H1 (cell line): ENCODE results near the gene TSC1. TPM values are rescaled to one million over a fixed set of nuclear protein-coding genes. Genes with fewer than 3 reads are reported as not detected.

Experiments
- CTCF ChIA-PET: fragments of 300-600 bp; sonication (Branson Sonifier 250); formaldehyde crosslinking; loops from one replicate; lab custom pipeline; 2021; ENCODE audit not compliant: partially characterized antibody; lab: Charles Lee
- POLR2A ChIA-PET: fragments of 300-600 bp; sonication (Branson Sonifier 250); formaldehyde crosslinking; loops from one replicate; lab custom pipeline; 2021; ENCODE audit warnings: inconsistent platforms; ENCODE audit not compliant: partially characterized antibody; lab: Charles Lee
- DNase-seq, 2 experiments: peaks; one replicate each; pipeline versions ENCODE4 v3.0.0 to v3.0.0-alpha.2; 2010 to 2022; ENCODE audit warnings: low spot score in 2 of 2, low read depth in 1 of 2, mixed read lengths in 1 of 2
- FAIRE-seq: peaks from 2 replicates; lab custom pipeline; 2011; peaks lifted over from hg19 to GRCh38; lab: Jason Lieb, UNC
- H2AFZ ChIP-seq: 2 replicates; pipeline ENCODE4 v1.8.1; 2012; ENCODE audit warnings: low read length, inconsistent platforms
- H2AK5ac ChIP-seq: 2 replicates; pipeline ENCODE4 v1.6.1; 2013; ENCODE audit warnings: low read depth, low read length
- H2BK120ac ChIP-seq: replicated peaks from 2 replicates; pipeline ENCODE3; 2013; ENCODE audit warnings: low read depth, low read length, inconsistent platforms
- H2BK12ac ChIP-seq: 2 replicates; pipeline ENCODE4 v1.6.1; 2013; ENCODE audit warnings: low read depth, low read length
- H2BK15ac ChIP-seq: 2 replicates; pipeline ENCODE4 v1.6.1; 2013; ENCODE audit warnings: low read length
- H2BK20ac ChIP-seq: 2 replicates; pipeline ENCODE4 v1.6.1; 2013; ENCODE audit warnings: low read length
- H2BK5ac ChIP-seq: 2 replicates; pipeline ENCODE4 v1.6.1; 2013; ENCODE audit warnings: low read depth, low read length
- H3K14ac ChIP-seq: 2 replicates; pipeline ENCODE4 v1.6.1; 2013; ENCODE audit warnings: inconsistent platforms; ENCODE audit not compliant: insufficient read length
- H3K18ac ChIP-seq: 2 replicates; pipeline ENCODE4 v1.6.1; 2013; ENCODE audit warnings: low read length; ENCODE audit errors: extremely low read depth
- H3K23ac ChIP-seq: 2 replicates; pipeline ENCODE4 v1.6.1; 2013; ENCODE audit warnings: inconsistent platforms; ENCODE audit not compliant: insufficient read length
- H3K23me2 ChIP-seq: 2 replicates; pipeline ENCODE4 v1.6.1; 2013; ENCODE audit warnings: low read depth, low read length
- H3K27ac ChIP-seq: 2 replicates; pipeline ENCODE4 v1.6.1; 2011; ENCODE audit warnings: low read depth, low read length, inconsistent platforms
- H3K27me3 ChIP-seq, 4 experiments: replicated peaks in 1 of 4; 1 replicate in 1 of 4; 2 replicates in 3 of 4; pipeline versions ENCODE4 v1.6.1 to v1.8.1; 2011 to 2013; ENCODE audit warnings: low read length in 3 of 4, mild to moderate bottlenecking in 3 of 4, inconsistent platforms in 2 of 4, mixed read lengths in 2 of 4, moderate library complexity in 1 of 4; ENCODE audit not compliant: control insufficient read depth in 3 of 4, insufficient read depth in 3 of 4; ENCODE audit errors: extremely low read depth in 1 of 4
- H3K36me3 ChIP-seq, 4 experiments: 2 replicates each; pipeline versions ENCODE4 v1.6.1 to v1.8.1; 2011 to 2013; ENCODE audit warnings: mild to moderate bottlenecking in 4 of 4, low read length in 3 of 4, moderate library complexity in 2 of 4, control low read depth in 1 of 4, inconsistent platforms in 1 of 4; ENCODE audit not compliant: insufficient read depth in 4 of 4, control insufficient read depth in 2 of 4
- H3K4ac ChIP-seq: replicated peaks from 2 replicates; pipeline ENCODE3; 2013; ENCODE audit warnings: low read length, low read depth, mixed read lengths, inconsistent platforms; ENCODE audit not compliant: insufficient read length
- H3K4me1 ChIP-seq, 4 experiments: replicated peaks in 1 of 4; 1 replicate in 1 of 4; 2 replicates in 3 of 4; pipeline versions ENCODE4 v1.6.1 to v1.8.1; 2011 to 2013; ENCODE audit warnings: low read length in 3 of 4, inconsistent platforms in 2 of 4, mixed read lengths in 1 of 4; ENCODE audit not compliant: insufficient read depth in 4 of 4, control insufficient read depth in 3 of 4
- H3K4me2 ChIP-seq, 2 experiments: 2 replicates each; pipeline versions ENCODE4 v1.6.1 to v1.8.1; 2011 to 2013; ENCODE audit warnings: low read depth in 2 of 2, low read length in 2 of 2, control low read depth in 1 of 2, inconsistent platforms in 1 of 2, mild to moderate bottlenecking in 1 of 2; ENCODE audit not compliant: insufficient read depth in 1 of 2
- H3K4me3 ChIP-seq, 4 experiments: fragments of 200-600, 300-600 bp in 1 of 4; sonication (generic), shearing (Covaris generic), sonication (Bioruptor Twin) in 1 of 4; 2 replicates each; pipeline versions ENCODE4 v1.5.1 to v1.8.1; 2011 to 2016; ENCODE audit warnings: low read length in 4 of 4, low read depth in 3 of 4, control low read depth in 2 of 4, inconsistent platforms in 2 of 4, mild to moderate bottlenecking in 2 of 4, mixed read lengths in 1 of 4, moderate library complexity in 1 of 4; ENCODE audit not compliant: insufficient read depth in 2 of 4; ENCODE audit errors: extremely low read depth in 1 of 4
- H3K56ac ChIP-seq: replicated peaks from 2 replicates; pipeline ENCODE3; 2013; ENCODE audit warnings: low read depth, mild to moderate bottlenecking, mixed read lengths, low read length, inconsistent platforms; ENCODE audit not compliant: insufficient read length
- H3K79me1 ChIP-seq: 2 replicates; pipeline ENCODE4 v1.6.1; 2013; ENCODE audit warnings: low read depth, low read length, control low read depth
- H3K79me2 ChIP-seq, 2 experiments: 2 replicates each; pipeline versions ENCODE4 v1.6.1 to v1.8.1; 2012 to 2013; ENCODE audit warnings: low read length in 2 of 2, mild to moderate bottlenecking in 2 of 2, inconsistent platforms in 1 of 2; ENCODE audit not compliant: insufficient read depth in 2 of 2, control insufficient read depth in 1 of 2
- H3K9ac ChIP-seq, 4 experiments: replicated peaks in 1 of 4; 1 replicate in 1 of 4; 2 replicates in 3 of 4; pipeline versions ENCODE4 v1.6.1 to v1.8.1; 2011 to 2013; ENCODE audit warnings: low read depth in 3 of 4, low read length in 3 of 4, control low read depth in 2 of 4, mild to moderate bottlenecking in 2 of 4, moderate library complexity in 2 of 4, inconsistent platforms in 1 of 4; ENCODE audit errors: extremely low read depth in 1 of 4
- H3K9me3 ChIP-seq, 2 experiments: 2 replicates each; pipeline versions ENCODE4 v1.6.1 to v1.8.1; 2012 to 2013; ENCODE audit warnings: mild to moderate bottlenecking in 2 of 2, moderate library complexity in 2 of 2, control low read depth in 1 of 2, inconsistent platforms in 1 of 2, low read depth in 1 of 2, low read length in 1 of 2, mixed read lengths in 1 of 2; ENCODE audit not compliant: insufficient read depth in 2 of 2
- H4K20me1 ChIP-seq, 2 experiments: replicated peaks in 1 of 2; 2 replicates each; pipeline versions ENCODE3 to v1.8.1; 2011 to 2013; ENCODE audit warnings: inconsistent platforms in 2 of 2, low read length in 2 of 2, mild to moderate bottlenecking in 1 of 2; ENCODE audit not compliant: insufficient read depth in 2 of 2, control insufficient read depth in 1 of 2
- H4K5ac ChIP-seq: 2 replicates; pipeline ENCODE4 v1.6.1; 2013; ENCODE audit warnings: low read length, low read depth, mixed read lengths, inconsistent platforms; ENCODE audit not compliant: insufficient read length
- H4K8ac ChIP-seq: 2 replicates; pipeline ENCODE4 v1.8.0; 2013; ENCODE audit warnings: mild to moderate bottlenecking, moderate library complexity, low read length, inconsistent platforms; ENCODE audit not compliant: insufficient read depth; ENCODE audit errors: extremely low read depth
- H4K91ac ChIP-seq: replicated peaks from 2 replicates; pipeline ENCODE3; 2013; ENCODE audit warnings: low read length, mixed read lengths, inconsistent platforms; ENCODE audit not compliant: insufficient read length
- BCL11A ChIP-seq, 2 experiments: IDR thresholded peaks; one replicate each; pipeline ENCODE4 v1.6.1; 2011; ENCODE audit warnings: low read depth in 2 of 2, low read length in 2 of 2, mild to moderate bottlenecking in 2 of 2
- CBX5 ChIP-seq: fragments of 300-800, 300-1000 bp; sonication (generic); IDR thresholded peaks from 2 replicates; pipeline ENCODE4 v1.7.1; 2016; ENCODE audit warnings: antibody characterized with exemption, low read length, low read depth
- CHD1 ChIP-seq: IDR thresholded peaks from 2 replicates; pipeline ENCODE4 v1.6.1; 2012; ENCODE audit warnings: low read depth, low read length, improper control_type of control experiment
- CTBP2 ChIP-seq: IDR thresholded peaks from 2 replicates; pipeline ENCODE4 v1.7.0; 2011; ENCODE audit warnings: borderline replicate concordance, mild to moderate bottlenecking, moderate library complexity, mixed read lengths, low read length; ENCODE audit not compliant: insufficient read depth, insufficient read length
- EP300 ChIP-seq, 2 experiments: IDR thresholded peaks; 1 replicate in 1 of 2; 2 replicates in 1 of 2; pipeline ENCODE4 v1.6.1; 2011 to 2012; ENCODE audit warnings: low read depth in 2 of 2, low read length in 2 of 2, mild to moderate bottlenecking in 2 of 2, borderline replicate concordance in 1 of 2, inconsistent platforms in 1 of 2, moderate library complexity in 1 of 2
- EZH2 ChIP-seq: fragments of 200-600 bp; sonication (generic); IDR thresholded peaks from 2 replicates; pipeline ENCODE4 v1.7.1; 2012; ENCODE audit warnings: low read depth, mild to moderate bottlenecking, moderate library complexity, low read length, inconsistent platforms; ENCODE audit not compliant: severe bottlenecking
- FOSL1 ChIP-seq: IDR thresholded peaks from 2 replicates; pipeline ENCODE4 v1.6.1; 2011; ENCODE audit warnings: mild to moderate bottlenecking, low read depth, low read length, moderate library complexity; ENCODE audit not compliant: insufficient read depth
- PHF8 ChIP-seq: fragments of 200-600 bp; sonication (generic); conservative IDR thresholded peaks from 2 replicates; pipeline ENCODE4 v1.7.1; 2012; ENCODE audit warnings: low read depth, mild to moderate bottlenecking, inconsistent platforms, low read length, moderate library complexity
- RBBP5 ChIP-seq: IDR thresholded peaks from 2 replicates; pipeline ENCODE4 v1.7.1; 2012; ENCODE audit warnings: low read depth, mild to moderate bottlenecking, inconsistent platforms, low read length, moderate library complexity, borderline replicate concordance
- RXRA ChIP-seq: IDR thresholded peaks from 2 replicates; pipeline ENCODE4 v1.6.1; 2011; ENCODE audit warnings: low read depth, mild to moderate bottlenecking, low read length, moderate library complexity; ENCODE audit not compliant: insufficient read depth
- SP1 ChIP-seq: IDR thresholded peaks from 2 replicates; pipeline ENCODE4 v1.6.1; 2011; ENCODE audit warnings: low read depth, low read length
- TAF1 ChIP-seq: IDR thresholded peaks from 2 replicates; pipeline ENCODE4 v1.6.1; 2011; ENCODE audit warnings: mild to moderate bottlenecking, low read depth, low read length
- TCF12 ChIP-seq: IDR thresholded peaks from 2 replicates; pipeline ENCODE4 v1.6.1; 2011; ENCODE audit warnings: low read depth, mild to moderate bottlenecking, low read length
- ZNF274 ChIP-seq: IDR thresholded peaks from 2 replicates; pipeline ENCODE4 v1.7.0; 2012; ENCODE audit warnings: low read length, borderline replicate concordance; ENCODE audit errors: extremely low read depth
- WGBS, 2 experiments: shearing (Covaris generic) in 1 of 2; methylation state at CpG; one replicate each; pipeline versions ENCODE4 v1.1.6 to v1.1.7; 2013 to 2015; ENCODE audit warnings: low lambda C conversion rate in 2 of 2, mixed read lengths in 2 of 2, inconsistent platforms in 1 of 2, low coverage in 1 of 2, missing lambda C conversion rate in 1 of 2; ENCODE audit not compliant: insufficient replicate concordance in 2 of 2, insufficient coverage in 1 of 2, insufficient read length in 1 of 2; ENCODE audit errors: extremely low coverage in 1 of 2, missing lambda C conversion rate in 1 of 2; 5-methylcytosine and 5-hydroxymethylcytosine counted together
- polyA plus RNA-seq, 7 experiments: library from polyadenylated mRNA; depleted of rRNA in 3 of 7; stranded (reverse) in 5 of 7; unstranded in 2 of 7; fragments of >200 nt in 5 of 7; fragments of 200-250 nt in 2 of 7; gene quantifications; 1 replicate in 5 of 7; 2 replicates in 1 of 7; 4 replicates in 1 of 7; pipeline versions ENCODE4 v1.2.1 to v1.2.3, GENCODE V29; 2011 to 2013; ENCODE audit warnings: missing spikeins in 2 of 7, mixed read lengths in 2 of 7
- total RNA-seq: library from RNA; stranded (reverse); fragmentation: NEBNext Ultra II Directional; extraction: Animal tissue kit (Norgen Biotek cat#: 25700); gene quantifications from 2 replicates; pipeline ENCODE4 v1.2.1, GENCODE V29; 2021

TSC1 gene
- total and polyA plus RNA-seq, 2 of the 8 experiments (the other 6 are each of a cell fraction or from before 2014, with no cell fraction given) = 37.2 to 46.0 TPM

- peaks cover 13 to 42% (median 30%) of the 10 kb centered on the region in 4 experiments for H3K36me3 ChIP-seq
- no peak overlapping the region for H3K56ac ChIP-seq
- POLR2A ChIA-PET = interaction anchor here (1.3 to 1.8 kb wide), 2 partner anchors 9 to 13 kb away, joined by 3 to 4 read pairs; no protein-coding TSS in a partner anchor
- TF ChIP-seq RXRA (no peak), CHD1 (no peak), SP1 (no peak), CBX5 (no peak), TAF1 (no peak), RBBP5 (no peak), TCF12 (no peak), EP300 (IDR thresholded peaks at IDR 0.05; ENCODE audit: borderline replicate concordance in 1 of 2, low read depth in 2 of 2, low read length in 2 of 2) (no peak), BCL11A (IDR thresholded peaks at IDR 0.05; ENCODE audit: low read depth in 2 of 2, low read length in 2 of 2) (no peak), EZH2 (no peak), PHF8 (no peak), CTBP2 (no peak), FOSL1 (no peak), ZNF274 (no peak)
Measured at GRCh38 chr9:132894346-132894745, 50.1 kb downstream of the TSC1 start.

More at GRCh38 chr9:132894346-132894745, 50.1 kb downstream of the TSC1 start:
- Histone ChIP-seq H3K79me1 (no peaks in the 10 kb centered on the region), H2BK12ac (no peak overlapping the region), H3K4me3 (no peak overlapping the region), H3K4me2 (no peak overlapping the region), H3K27me3 (no peaks in the 10 kb centered on the region), H3K27ac (no peak overlapping the region), H2BK120ac (no peak overlapping the region), H4K5ac (no peak overlapping the region), H4K8ac (no peak overlapping the region), H3K23ac (no peak overlapping the region), H2AFZ (no peak overlapping the region), H3K4ac (no peak overlapping the region), H3K9ac (no peak overlapping the region), H3K79me2 (no peaks in the 10 kb centered on the region), H3K18ac (no peak overlapping the region), H2AK5ac (no peak overlapping the region), H2BK15ac (no peak overlapping the region), H4K20me1 (peaks cover 0 to 4% of the 10 kb centered on the region in 2 experiments), H2BK20ac (no peak overlapping the region), H3K4me1 (no peaks in the 10 kb centered on the region), H2BK5ac (no peak overlapping the region), H4K91ac (no peak overlapping the region), H3K14ac (no peak overlapping the region), H3K23me2 (no peaks in the 10 kb centered on the region), H3K9me3 (no peaks in the 10 kb centered on the region)
- no peak for FAIRE-seq
- 93% methylated on average over 5 of the region's 5 CpGs; no CpG with 5 or more reads in 1 of the 2 experiments for WGBS, 2 experiments
- CTCF ChIA-PET = interaction anchor here (1.0 to 3.3 kb wide), 5 partner anchors 8 to 343 kb away, joined by 3 to 30 read pairs (median 3); no protein-coding TSS in a partner anchor
- DNase-seq = no peak
